ENCODE measurements around the gene ANAPC5. TPM values are rescaled to one million over a fixed set of nuclear protein-coding genes. Genes with fewer than 3 reads are reported as not detected.

ANAPC5 gene
- total RNA-seq, 1 donor from 2014 or later = 85.8 TPM

DNA sequence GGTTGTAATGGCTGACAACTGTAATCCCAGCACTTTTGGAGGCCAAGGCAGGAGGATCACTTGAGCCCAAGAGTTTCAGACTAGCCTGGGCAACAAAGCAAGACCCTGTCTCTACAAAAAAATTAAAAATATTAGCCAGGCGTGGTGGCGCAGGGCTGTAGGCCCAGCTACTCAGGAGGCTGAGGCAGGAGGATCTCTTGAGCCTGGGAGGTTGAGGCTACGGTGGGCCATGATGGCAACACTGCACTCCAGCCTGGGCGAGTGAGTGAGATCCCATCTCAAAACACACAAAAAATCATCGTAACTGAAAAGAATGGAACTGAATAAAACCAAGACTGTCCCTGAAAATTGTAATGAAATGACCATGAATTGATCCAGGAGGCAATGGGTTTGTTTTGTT, 61.8 kb downstream of the ANAPC5 start:
- peaks cover 3% of the 10 kb centered on the region for H3K4me1 ChIP-seq (ENCODE audit: insufficient read depth, low read length)
- H2AFZ ChIP-seq (ENCODE audit: low read depth, low read length) = no peak overlapping the region
- H3K9me3 ChIP-seq (ENCODE audit: insufficient read depth, low read depth, low read length) = no peaks in the 10 kb centered on the region
- Mint-ChIP-seq H3K9me3 (ENCODE audit: unreplicated experiment) (no peaks in the 10 kb centered on the region), H3K4me1 (ENCODE audit: low read depth, unreplicated experiment) (peaks cover 3% of the 10 kb centered on the region), H3K36me3 (ENCODE audit: low read depth, unreplicated experiment) (peaks cover 10% of the 10 kb centered on the region), H3K27me3 (ENCODE audit: low read depth, unreplicated experiment) (no peaks in the 10 kb centered on the region), H3K4me3 (ENCODE audit: unreplicated experiment) (no peak overlapping the region), H3K27ac (ENCODE audit: unreplicated experiment) (no peak overlapping the region)
- H4K20me1 ChIP-seq (ENCODE audit: insufficient read depth, low read length) = peaks cover 53% of the 10 kb centered on the region
- H3K79me2 ChIP-seq (ENCODE audit: insufficient read depth, low read length) = peaks cover 24% of the 10 kb centered on the region
- TF ChIP-seq EZH2 (IDR thresholded peaks at IDR 0.05; ENCODE audit: insufficient read depth, low read length) (no peak), CTCF (IDR thresholded peaks at IDR 0.05; ENCODE audit: insufficient read depth, low read depth, low read length) (no peak)
- H3K27me3 ChIP-seq (ENCODE audit: insufficient read depth, low read length) = no peaks in the 10 kb centered on the region
- DNase-seq (ENCODE audit: low read depth) (no peak), FAIRE-seq (no peak)
- no peaks in the 10 kb centered on the region for H3K36me3 ChIP-seq (ENCODE audit: insufficient read depth, low read length)
- no peak overlapping the region for H3K4me3 ChIP-seq (ENCODE audit: insufficient read depth, low read depth, low read length)
- no peak overlapping the region for H3K27ac ChIP-seq (ENCODE audit: low read depth, low read length)
- H3K4me2 ChIP-seq (ENCODE audit: low read length) = no peak overlapping the region
- no peak overlapping the region for H3K9ac ChIP-seq (ENCODE audit: low read length)

DNA sequence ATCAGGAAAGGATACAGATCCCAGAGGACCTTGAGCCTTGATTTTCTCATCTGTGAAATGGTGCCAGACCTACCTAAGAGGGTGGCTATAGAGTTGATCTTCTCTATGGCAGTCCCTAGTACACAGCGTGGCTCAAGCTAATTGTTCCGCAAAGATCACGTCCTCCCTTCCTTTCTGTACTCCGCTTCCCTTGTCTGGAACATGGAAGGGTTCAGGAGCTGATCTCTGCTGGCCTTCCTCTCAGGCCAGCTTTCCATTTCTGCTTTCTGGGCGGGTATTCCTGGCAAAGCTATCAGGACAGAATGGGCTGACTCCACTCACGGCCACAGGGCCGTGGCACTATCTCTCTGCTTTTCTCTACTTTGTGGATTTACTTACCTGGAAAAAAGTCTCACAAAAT, 62.2 kb downstream of the ANAPC5 start:
- Histone ChIP-seq H3K4me3 (ENCODE audit: insufficient read depth, low read depth, low read length) (no peak overlapping the region), H2AFZ (ENCODE audit: low read depth, low read length) (no peak overlapping the region), H3K27me3 (ENCODE audit: insufficient read depth, low read length) (no peaks in the 10 kb centered on the region), H3K27ac (ENCODE audit: low read depth, low read length) (no peak overlapping the region), H3K4me1 (ENCODE audit: insufficient read depth, low read length) (peaks cover 1% of the 10 kb centered on the region), H3K9me3 (ENCODE audit: insufficient read depth, low read depth, low read length) (no peaks in the 10 kb centered on the region), H4K20me1 (ENCODE audit: insufficient read depth, low read length) (peaks cover 48% of the 10 kb centered on the region), H3K9ac (ENCODE audit: low read length) (no peak overlapping the region), H3K4me2 (ENCODE audit: low read length) (no peak overlapping the region), H3K36me3 (ENCODE audit: insufficient read depth, low read length) (no peaks in the 10 kb centered on the region), H3K79me2 (ENCODE audit: insufficient read depth, low read length) (peaks cover 20% of the 10 kb centered on the region)
- no peaks in the 10 kb centered on the region for H3K27me3 Mint-ChIP-seq (ENCODE audit: low read depth, unreplicated experiment)
- TF ChIP-seq EZH2 (IDR thresholded peaks at IDR 0.05; ENCODE audit: insufficient read depth, low read length) (no peak), CTCF (IDR thresholded peaks at IDR 0.05; ENCODE audit: insufficient read depth, low read depth, low read length) (no peak)
- peaks cover 10% of the 10 kb centered on the region for H3K36me3 Mint-ChIP-seq (ENCODE audit: low read depth, unreplicated experiment)
- H3K4me3 Mint-ChIP-seq (ENCODE audit: unreplicated experiment) = no peak overlapping the region
- no peaks in the 10 kb centered on the region for H3K9me3 Mint-ChIP-seq (ENCODE audit: unreplicated experiment)
- H3K4me1 Mint-ChIP-seq (ENCODE audit: low read depth, unreplicated experiment) = peaks cover 3% of the 10 kb centered on the region
- H3K27ac Mint-ChIP-seq (ENCODE audit: unreplicated experiment) = no peak overlapping the region
- no peak for FAIRE-seq
- DNase-seq (ENCODE audit: low read depth) = no peak

GRCh38 chr12:121288986-121289385, 63.2 kb downstream of the ANAPC5 start:
- Histone ChIP-seq H3K4me3 (ENCODE audit: insufficient read depth, low read depth, low read length) (no peak overlapping the region), H3K27ac (ENCODE audit: low read depth, low read length) (no peak overlapping the region), H3K36me3 (ENCODE audit: insufficient read depth, low read length) (peaks cover 2% of the 10 kb centered on the region), H3K4me2 (ENCODE audit: low read length) (no peak overlapping the region), H3K27me3 (ENCODE audit: insufficient read depth, low read length) (no peaks in the 10 kb centered on the region), H3K4me1 (ENCODE audit: insufficient read depth, low read length) (no peaks in the 10 kb centered on the region), H3K79me2 (ENCODE audit: insufficient read depth, low read length) (peaks cover 11% of the 10 kb centered on the region), H2AFZ (ENCODE audit: low read depth, low read length) (no peak overlapping the region), H4K20me1 (ENCODE audit: insufficient read depth, low read length) (peaks cover 50% of the 10 kb centered on the region), H3K9ac (ENCODE audit: low read length) (no peak overlapping the region), H3K9me3 (ENCODE audit: insufficient read depth, low read depth, low read length) (no peaks in the 10 kb centered on the region)
- peaks cover 10% of the 10 kb centered on the region for H3K36me3 Mint-ChIP-seq (ENCODE audit: low read depth, unreplicated experiment)
- no peak overlapping the region for H3K27ac Mint-ChIP-seq (ENCODE audit: unreplicated experiment)
- DNase-seq (ENCODE audit: low read depth) (no peak), FAIRE-seq (no peak)
- H3K9me3 Mint-ChIP-seq (ENCODE audit: unreplicated experiment) = no peaks in the 10 kb centered on the region
- TF ChIP-seq EZH2 (IDR thresholded peaks at IDR 0.05; ENCODE audit: insufficient read depth, low read length) (no peak), CTCF (IDR thresholded peaks at IDR 0.05; ENCODE audit: insufficient read depth, low read depth, low read length) (no peak)
- no peaks in the 10 kb centered on the region for H3K27me3 Mint-ChIP-seq (ENCODE audit: low read depth, unreplicated experiment)
- peaks cover 3% of the 10 kb centered on the region for H3K4me1 Mint-ChIP-seq (ENCODE audit: low read depth, unreplicated experiment)
- no peak overlapping the region for H3K4me3 Mint-ChIP-seq (ENCODE audit: unreplicated experiment)
